ENCODE results near the gene SLC66A2.

Gene SLC66A2

GRCh38 chr18:79903071-79903635 is 48.3 kb downstream of the SLC66A2 start:
- no peak overlapping the region for H3K27ac ChIP-seq (replicated peaks)
- H3K27me3 ChIP-seq (ENCODE audit: insufficient read depth, poor library complexity, severe bottlenecking): no peaks in the 10 kb centered on the region
- H3K4me3 ChIP-seq (replicated peaks; ENCODE audit: insufficient read depth, low read length): no peak overlapping the region
- DNase-seq (ENCODE audit: low read depth in 1 of 2, low spot score in 1 of 2): no peak
- TF ChIP-seq POLR2AphosphoS5 (IDR thresholded peaks at IDR 0.05; ENCODE audit: low read depth): no peak

- no peak overlapping the region for H3K4me3 ChIP-seq (replicated peaks; ENCODE audit: insufficient read depth, low read length)
- DNase-seq (ENCODE audit: low read depth in 1 of 2, low spot score in 1 of 2): no peak
- no peak overlapping the region for H3K27ac ChIP-seq (replicated peaks)
- TF ChIP-seq SPI1 (IDR thresholded peaks at IDR 0.05; ENCODE audit: borderline replicate concordance, low read depth) (no peak), POLR2AphosphoS5 (IDR thresholded peaks at IDR 0.05; ENCODE audit: low read depth) (no peak), CTCF (IDR thresholded peaks at IDR 0.05; ENCODE audit: insufficient read depth, low read length) (no peak), GABPA (IDR thresholded peaks at IDR 0.05; ENCODE audit: low read depth) (no peak), REST (IDR thresholded peaks at IDR 0.05; ENCODE audit: insufficient replicate concordance, low read depth) (no peak)
- no peaks in the 10 kb centered on the region for H3K27me3 ChIP-seq (ENCODE audit: insufficient read depth, poor library complexity, severe bottlenecking)
Measured at GRCh38 chr18:79902640-79903039, 48.8 kb downstream of the SLC66A2 start.

- no peak for DNase-seq (ENCODE audit: low read depth in 1 of 2, low spot score in 1 of 2)
- Histone ChIP-seq H3K27ac (replicated peaks) (no peak overlapping the region), H3K27me3 (ENCODE audit: insufficient read depth, poor library complexity, severe bottlenecking) (no peaks in the 10 kb centered on the region), H3K4me3 (replicated peaks; ENCODE audit: insufficient read depth, low read length) (no peak overlapping the region)
- TF ChIP-seq SPI1 (IDR thresholded peaks at IDR 0.05; ENCODE audit: borderline replicate concordance, low read depth): no peak
- TF ChIP-seq POLR2AphosphoS5 (IDR thresholded peaks at IDR 0.05; ENCODE audit: low read depth): no peak; the same call in 1 of the 2 replicates
- no peak for TF ChIP-seq GABPA (IDR thresholded peaks at IDR 0.05; ENCODE audit: low read depth)
Measured at GRCh38 chr18:79902075-79902474, 49.4 kb downstream of the SLC66A2 start.

- TF ChIP-seq REST (IDR thresholded peaks at IDR 0.05; ENCODE audit: insufficient replicate concordance, low read depth) (no peak), SPI1 (IDR thresholded peaks at IDR 0.05; ENCODE audit: borderline replicate concordance, low read depth) (no peak)
- DNase-seq (ENCODE audit: low read depth in 1 of 2, low spot score in 1 of 2): no peak
- Histone ChIP-seq H3K27me3 (ENCODE audit: insufficient read depth, poor library complexity, severe bottlenecking) (no peaks in the 10 kb centered on the region), H3K27ac (replicated peaks) (no peak overlapping the region), H3K4me3 (replicated peaks; ENCODE audit: insufficient read depth, low read length) (no peak overlapping the region)
Measured at GRCh38 chr18:79901665-79902064, 49.8 kb downstream of the SLC66A2 start.

- no peaks in the 10 kb centered on the region for H3K27me3 ChIP-seq (ENCODE audit: insufficient read depth, poor library complexity, severe bottlenecking)
- DNase-seq (ENCODE audit: low read depth in 1 of 2, low spot score in 1 of 2): no peak
- no peak overlapping the region for H3K27ac ChIP-seq (replicated peaks)
- no peak for TF ChIP-seq CTCF (IDR thresholded peaks at IDR 0.05; ENCODE audit: insufficient read depth, low read length)
- TF ChIP-seq POLR2AphosphoS5 (IDR thresholded peaks at IDR 0.05; ENCODE audit: low read depth): no peak; the same call in 1 of the 2 replicates
- no peak for TF ChIP-seq REST (IDR thresholded peaks at IDR 0.05; ENCODE audit: insufficient replicate concordance, low read depth)
- no peak for TF ChIP-seq SPI1 (IDR thresholded peaks at IDR 0.05; ENCODE audit: borderline replicate concordance, low read depth)
- no peak for TF ChIP-seq GABPA (IDR thresholded peaks at IDR 0.05; ENCODE audit: low read depth)
- H3K4me3 ChIP-seq (replicated peaks; ENCODE audit: insufficient read depth, low read length): no peak overlapping the region
Measured at GRCh38 chr18:79900610-79901570, 50.6 kb downstream of the SLC66A2 start.
